ENCODE results near the gene MEDAG.
"Not testable (repeated sequence)": the region's sequence is repeated elsewhere in the genome, so short reads cannot be mapped to it uniquely, and the experiment has no call there.

Gene MEDAG

DNA sequence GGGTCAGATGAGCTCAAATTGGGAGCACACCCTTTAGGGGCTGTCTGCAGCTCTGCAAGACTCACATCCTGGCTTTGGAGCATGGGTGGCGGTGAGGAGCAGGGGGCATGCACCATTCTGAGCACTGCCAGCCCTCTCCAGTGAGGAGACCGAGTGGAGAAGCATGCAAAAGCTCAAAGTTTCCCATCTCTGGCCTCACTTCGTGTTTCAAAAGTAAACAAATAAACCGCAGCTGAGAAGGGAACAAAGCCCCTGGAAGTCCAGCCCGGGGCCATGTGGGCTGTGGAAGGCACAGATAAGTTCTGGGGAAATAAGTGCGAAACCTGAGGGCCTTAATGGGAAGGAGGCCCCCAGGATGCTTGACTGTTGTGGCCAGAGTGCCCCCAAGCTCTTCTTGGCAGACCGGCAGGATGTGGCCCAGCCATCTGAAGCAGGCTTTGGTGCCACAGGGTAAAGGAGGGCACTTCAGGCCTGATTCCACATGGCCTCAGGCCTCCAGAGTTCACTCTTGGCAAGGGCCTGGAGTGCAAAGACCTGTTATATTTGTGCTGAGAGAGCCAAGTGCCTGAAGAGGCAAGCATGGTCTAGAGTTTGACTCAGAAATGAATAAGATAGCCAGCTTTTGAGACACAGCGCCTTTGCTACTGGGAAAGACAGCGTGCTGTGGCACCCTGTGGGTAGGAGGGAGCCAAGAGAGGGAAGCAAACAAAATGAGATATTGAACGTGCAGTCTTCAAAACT lies 1.2 kb downstream of the MEDAG start:
- Histone ChIP-seq H3K4me1 (no peaks in the 10 kb centered on the region), H3K4me3 (no peak overlapping the region), H3K9me3 (no peaks in the 10 kb centered on the region), H3K27me3 (ENCODE audit: low read depth) (no peaks in the 10 kb centered on the region; the same call in 1 of the 2 replicates), H3K36me3 (replicated peaks) (no peaks in the 10 kb centered on the region)
- DNase-seq (ENCODE audit: low spot score in 2 of 2), result no peak
- in situ Hi-C loops (cut with MboI; ENCODE audit: low sequenced_read_pairs), result no loop called here

DNA sequence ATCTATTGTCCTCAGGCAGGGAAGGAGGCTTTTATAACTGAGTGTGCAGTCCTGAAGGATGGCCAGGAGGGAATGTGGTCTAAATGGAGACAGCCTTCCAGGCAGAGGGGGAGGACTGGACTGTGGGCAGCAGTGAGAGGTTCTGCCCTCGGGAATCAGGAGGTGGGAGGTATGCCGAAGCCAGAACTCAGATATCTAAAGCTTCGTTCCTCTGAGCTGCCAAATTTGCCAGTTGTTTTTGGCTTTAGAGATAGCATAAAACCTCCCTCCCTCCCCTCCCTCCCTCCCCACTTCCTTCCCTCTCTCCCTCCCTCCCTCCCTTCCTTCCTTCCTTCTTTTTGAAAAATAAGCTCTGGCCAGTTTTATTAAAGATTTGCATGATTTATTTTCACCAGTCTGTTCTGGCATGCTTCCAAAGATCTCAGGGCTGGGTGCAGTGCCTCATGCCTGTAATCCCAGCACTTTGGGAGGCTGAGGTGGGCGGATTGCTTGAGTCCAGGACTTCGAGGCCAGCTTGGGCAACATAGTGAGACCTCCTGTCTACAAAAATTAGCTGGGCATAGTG lies 2.4 kb downstream of the MEDAG start:
- Histone ChIP-seq H3K9me3 (no peaks in the 10 kb centered on the region), H3K4me1 (no peaks in the 10 kb centered on the region), H3K4me3 (no peak overlapping the region), H3K27me3 (ENCODE audit: low read depth) (no peaks in the 10 kb centered on the region; the same call in 1 of the 2 replicates), H3K36me3 (replicated peaks) (no peaks in the 10 kb centered on the region)
- DNase-seq (ENCODE audit: low spot score in 2 of 2), result no peak
- in situ Hi-C loops (cut with MboI; ENCODE audit: low sequenced_read_pairs), result no loop called here

DNA sequence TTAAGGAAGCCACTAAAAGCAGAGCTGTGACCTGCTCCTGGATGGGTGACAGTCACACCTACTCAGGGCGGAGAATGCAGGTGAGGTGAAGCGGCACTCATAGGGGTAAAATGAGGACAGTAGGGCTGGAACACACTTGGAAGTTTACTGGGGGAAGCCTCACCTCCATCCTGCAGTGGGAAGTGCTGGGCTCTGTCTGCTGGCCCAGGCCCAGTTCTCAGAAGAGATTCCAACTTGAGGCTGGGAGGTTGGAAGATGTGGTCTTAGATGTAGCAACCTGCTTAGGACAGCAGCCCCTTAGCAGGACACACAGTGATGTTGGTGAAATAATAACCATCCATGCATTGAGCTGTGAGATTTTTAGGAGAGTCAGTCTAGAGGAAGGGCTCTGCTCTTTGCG lies 4.6 kb downstream of the MEDAG start:
- H3K4me1 ChIP-seq, result no peaks in the 10 kb centered on the region
- in situ Hi-C loops (cut with MboI; ENCODE audit: low sequenced_read_pairs), result no loop called here

DNA sequence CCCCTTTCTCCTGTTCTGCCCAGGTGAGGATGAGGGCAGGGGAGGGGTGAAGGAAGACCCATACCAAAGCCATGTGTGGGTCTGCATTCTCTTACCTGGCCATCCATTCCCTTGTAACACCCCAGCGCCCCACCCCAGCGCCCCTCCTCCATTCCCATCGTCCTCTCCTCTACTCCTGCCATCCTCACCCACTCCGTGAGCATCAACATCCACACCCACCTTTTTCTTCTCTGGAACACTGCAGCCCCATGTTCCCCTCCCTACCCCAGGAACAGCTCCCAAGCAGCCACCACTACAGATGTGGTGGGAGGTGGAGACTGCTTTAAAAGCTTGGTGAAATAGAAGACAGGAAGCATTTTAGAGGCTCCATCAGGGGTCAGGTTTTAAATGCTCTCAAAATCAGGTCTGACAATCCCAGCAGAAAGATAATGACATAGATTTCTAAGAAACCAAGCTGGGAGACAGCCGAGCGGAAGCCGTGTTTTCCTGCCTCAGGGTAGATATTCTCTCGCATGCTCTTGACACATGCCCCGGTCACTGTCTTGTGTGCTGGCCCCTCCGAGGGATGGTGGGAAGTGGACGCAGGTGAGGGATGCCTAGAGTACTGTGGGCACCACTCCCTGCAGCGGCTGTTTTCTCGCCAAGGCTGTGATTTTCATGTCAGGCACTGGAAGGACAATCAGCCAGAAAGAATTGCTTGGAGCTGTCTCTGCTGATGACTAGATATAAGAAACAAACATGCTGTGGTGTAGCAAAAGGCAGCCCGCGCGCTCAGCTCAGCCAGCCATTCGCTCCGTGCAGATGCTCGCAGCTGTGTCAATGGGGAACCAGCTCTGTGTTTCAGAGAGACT lies 9.8 kb downstream of the MEDAG start:
- in situ Hi-C loops (cut with MboI; ENCODE audit: low sequenced_read_pairs), result no loop called here
- H3K4me1 ChIP-seq, result no peaks in the 10 kb centered on the region
- no peaks in the 10 kb centered on the region for H3K9me3 ChIP-seq
- H3K4me3 ChIP-seq, result no peak overlapping the region
- no peaks in the 10 kb centered on the region for H3K36me3 ChIP-seq (replicated peaks)
- DNase-seq (ENCODE audit: low spot score in 2 of 2), result no peak
- H3K27me3 ChIP-seq (ENCODE audit: low read depth), result peaks cover 14% of the 10 kb centered on the region; the same call in 1 of the 2 replicates

More for the DNA sequence above, 4.6 kb downstream of the MEDAG start:
- no peaks in the 10 kb centered on the region for H3K9me3 ChIP-seq
- no peak for DNase-seq (ENCODE audit: low spot score in 2 of 2)
- H3K36me3 ChIP-seq (replicated peaks), result no peaks in the 10 kb centered on the region
- H3K27me3 ChIP-seq (ENCODE audit: low read depth), result 0 out of 2 replicates have a peak, but pooled peaks cover 2% of the 10 kb centered on the region
- no peak overlapping the region for H3K4me3 ChIP-seq

DNA sequence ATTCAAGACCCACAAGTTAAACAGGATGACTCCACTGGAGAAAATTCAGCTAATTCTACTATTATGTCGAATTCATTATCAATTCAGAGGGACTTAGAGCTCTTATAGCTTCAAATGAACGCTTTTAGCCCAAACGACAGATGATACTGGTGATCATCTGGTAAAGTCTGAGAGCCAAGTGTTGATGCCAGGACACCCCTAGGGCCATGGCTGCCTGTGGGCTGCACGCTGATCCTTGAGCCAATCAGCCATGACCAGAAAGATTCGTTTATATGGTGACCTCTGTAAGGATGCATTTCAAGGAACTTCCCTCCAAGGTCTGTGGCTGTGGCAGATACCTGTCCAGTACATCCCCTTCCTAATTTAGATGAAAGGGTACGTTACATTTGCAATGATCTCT lies 10.9 kb downstream of the MEDAG start:
- Histone ChIP-seq H3K9me3 (no peaks in the 10 kb centered on the region), H3K36me3 (replicated peaks) (no peaks in the 10 kb centered on the region), H3K4me1 (no peaks in the 10 kb centered on the region), H3K4me3 (no peak overlapping the region), H3K27me3 (ENCODE audit: low read depth) (peaks cover 18% of the 10 kb centered on the region; the same call in 1 of the 2 replicates)
- DNase-seq (ENCODE audit: low spot score in 2 of 2), result no peak
- in situ Hi-C loops (cut with MboI; ENCODE audit: low sequenced_read_pairs), result no loop called here

DNA sequence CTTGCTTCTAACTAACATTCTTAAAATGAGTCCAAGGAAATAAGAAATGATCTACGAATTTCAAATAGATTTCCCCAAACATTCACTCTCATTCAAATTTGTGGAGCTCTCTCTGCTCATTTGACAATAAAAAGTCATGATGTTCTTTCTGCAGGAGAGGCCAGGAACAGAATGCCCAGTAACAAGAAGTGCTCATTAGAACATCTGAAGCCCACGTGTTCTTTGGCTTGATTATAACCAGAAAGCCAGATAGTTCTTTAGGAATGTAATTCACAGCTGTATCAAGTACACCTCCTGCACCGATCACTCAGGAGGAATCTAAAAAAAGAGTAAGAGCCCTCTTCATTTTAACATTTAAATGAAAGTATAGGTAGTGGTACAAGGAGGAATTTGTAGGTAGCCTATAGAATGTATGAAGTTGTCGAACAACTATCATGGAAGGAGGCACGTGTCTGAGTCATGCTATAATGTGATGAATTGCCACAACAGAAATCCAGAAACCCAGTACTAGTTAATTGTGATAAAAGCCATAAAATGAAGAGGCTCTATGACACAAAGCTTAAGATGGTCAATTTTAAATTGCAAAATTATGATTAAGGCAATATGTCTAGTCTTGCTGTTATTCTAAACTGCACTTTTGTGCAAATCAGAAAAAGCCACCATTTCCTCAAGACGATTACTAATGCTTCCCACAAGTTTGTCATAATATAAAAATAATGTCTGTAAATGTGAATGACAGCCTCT lies 12.8 kb downstream of the MEDAG start:
- in situ Hi-C loops (cut with MboI; ENCODE audit: low sequenced_read_pairs), result no loop called here
- no peaks in the 10 kb centered on the region for H3K36me3 ChIP-seq (replicated peaks)
- H3K27me3 ChIP-seq (ENCODE audit: low read depth), result peaks cover 18% of the 10 kb centered on the region; the same call in 1 of the 2 replicates
- DNase-seq (ENCODE audit: low spot score in 2 of 2), result no peak
- H3K4me3 ChIP-seq, result no peak overlapping the region
- no peaks in the 10 kb centered on the region for H3K9me3 ChIP-seq
- H3K4me1 ChIP-seq, result no peaks in the 10 kb centered on the region

DNA sequence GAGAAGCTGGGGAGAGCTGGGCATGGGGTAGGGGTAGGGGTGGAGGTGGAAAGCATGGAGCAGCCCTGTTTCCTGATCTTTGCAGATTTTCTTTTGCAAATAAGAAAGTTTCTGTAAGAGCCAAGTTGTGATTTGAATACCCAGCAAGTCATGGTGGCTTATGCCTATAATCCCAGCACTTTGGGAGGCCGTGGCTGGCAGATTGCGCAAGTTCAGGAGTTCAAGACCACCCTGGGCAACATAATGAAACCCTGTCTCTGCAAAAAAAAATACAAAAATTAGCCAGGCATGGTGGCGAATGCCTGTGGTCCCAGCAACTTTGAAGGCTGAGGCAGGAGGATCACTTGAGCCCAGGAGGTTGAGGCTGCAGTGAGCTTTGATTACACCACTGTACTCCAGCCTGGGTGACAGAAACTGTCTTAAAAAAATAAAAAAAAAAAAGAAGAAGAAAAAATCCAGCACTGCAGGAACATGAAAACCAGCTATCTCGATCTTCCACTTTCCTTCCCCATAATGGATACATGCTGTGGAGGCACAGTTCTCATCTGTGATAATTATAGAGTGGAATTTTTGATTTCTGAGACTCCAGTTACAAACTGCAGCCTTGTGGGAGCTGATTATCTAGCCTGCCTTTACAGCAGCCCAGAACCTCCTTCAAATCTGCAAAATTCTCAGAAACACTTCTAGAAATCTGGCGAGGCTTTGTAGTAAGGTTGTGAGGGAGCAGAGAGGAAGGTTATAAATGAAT lies 14.3 kb downstream of the MEDAG start:
- peaks cover 16% of the 10 kb centered on the region; the same call in 1 of the 2 replicates for H3K27me3 ChIP-seq (ENCODE audit: low read depth)
- in situ Hi-C loops (cut with MboI; ENCODE audit: low sequenced_read_pairs), result no loop called here
- no peaks in the 10 kb centered on the region for H3K36me3 ChIP-seq (replicated peaks)
- DNase-seq (ENCODE audit: low spot score in 2 of 2), result no peak
- peaks cover 7% of the 10 kb centered on the region for H3K4me1 ChIP-seq
- H3K9me3 ChIP-seq, result no peaks in the 10 kb centered on the region
- H3K4me3 ChIP-seq, result no peak overlapping the region

DNA sequence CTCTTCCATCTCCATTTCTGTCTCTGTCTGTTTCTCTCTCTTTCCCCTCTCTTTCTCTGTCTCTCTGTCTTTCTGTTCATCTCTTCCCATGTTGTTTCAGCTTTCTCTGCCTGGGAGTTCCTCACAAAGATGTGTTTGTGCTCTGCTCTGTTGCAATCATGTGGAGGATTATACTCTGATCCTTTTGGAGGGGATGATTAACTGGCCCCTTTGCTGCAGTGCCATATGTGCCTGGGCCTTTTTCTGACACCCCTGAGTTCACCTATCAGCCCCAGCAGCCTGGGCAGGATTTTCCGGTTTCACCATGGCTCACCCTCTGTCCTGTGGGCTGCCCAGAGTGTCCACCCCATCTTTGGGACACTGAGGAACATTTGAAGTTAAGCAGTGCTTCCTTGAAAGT lies 17.3 kb downstream of the MEDAG start:
- in situ Hi-C loops (cut with MboI; ENCODE audit: low sequenced_read_pairs), result no loop called here
- no peak for DNase-seq (ENCODE audit: low spot score in 2 of 2)

DNA sequence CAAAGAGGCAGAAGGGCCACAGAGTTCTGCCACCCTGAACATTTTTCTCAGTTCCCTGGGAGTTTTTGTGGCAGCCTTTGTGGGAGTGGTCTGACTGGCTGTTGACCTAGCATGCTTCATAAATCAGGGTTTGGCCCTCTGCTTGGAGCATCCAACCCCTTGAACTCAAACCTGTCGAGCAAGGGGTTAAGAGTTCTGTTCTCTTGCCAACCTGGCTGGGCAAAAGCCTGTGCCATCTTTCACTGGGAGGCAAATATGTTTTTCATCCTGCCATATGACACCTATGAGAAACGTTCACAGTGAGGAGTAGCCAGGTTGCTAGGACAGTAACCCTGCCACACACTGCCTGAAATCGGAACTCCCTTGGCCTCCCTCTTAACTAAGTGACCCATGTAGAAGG lies 18.6 kb downstream of the MEDAG start:
- in situ Hi-C loops (cut with MboI; ENCODE audit: low sequenced_read_pairs), result no loop called here
- Histone ChIP-seq H3K4me3 (no peak overlapping the region), H3K36me3 (replicated peaks) (no peaks in the 10 kb centered on the region), H3K27me3 (ENCODE audit: low read depth) (0 out of 2 replicates have a peak, but pooled peaks cover 4% of the 10 kb centered on the region), H3K4me1 (peaks cover 15% of the 10 kb centered on the region), H3K9me3 (no peaks in the 10 kb centered on the region)
- peak in 1 of 2 experiments; percentile 22 for DNase-seq (ENCODE audit: low spot score in 2 of 2)

More for the DNA sequence above, 17.3 kb downstream of the MEDAG start:
- Histone ChIP-seq H3K9me3 (no peaks in the 10 kb centered on the region), H3K36me3 (replicated peaks) (no peaks in the 10 kb centered on the region), H3K27me3 (ENCODE audit: low read depth) (peaks cover 7% of the 10 kb centered on the region; the same call in 1 of the 2 replicates), H3K4me1 (peaks cover 15% of the 10 kb centered on the region), H3K4me3 (no peak overlapping the region)

DNA sequence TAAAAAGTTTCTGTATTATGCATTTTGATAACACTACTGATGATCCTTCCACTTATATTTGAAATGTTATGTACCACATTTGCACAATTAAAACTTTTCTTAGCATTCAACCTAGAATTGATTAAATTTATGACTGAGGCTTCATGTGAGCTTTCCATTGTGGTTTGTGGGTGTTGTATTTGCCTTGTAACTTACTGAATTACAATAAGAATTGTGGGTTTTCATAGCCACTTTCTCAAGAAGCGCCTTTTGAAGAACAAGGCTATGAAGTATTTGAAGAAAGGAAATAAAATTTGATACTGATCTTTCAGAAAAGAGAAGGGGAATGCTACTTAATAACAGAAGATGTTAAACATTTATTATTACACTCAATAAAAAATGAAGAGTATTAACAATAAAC lies 19.4 kb downstream of the MEDAG start:
- Histone ChIP-seq H3K36me3 (replicated peaks) (no peaks in the 10 kb centered on the region), H3K4me3 (no peak overlapping the region), H3K4me1 (peaks cover 15% of the 10 kb centered on the region), H3K9me3 (no peaks in the 10 kb centered on the region), H3K27me3 (ENCODE audit: low read depth) (0 out of 2 replicates have a peak, but pooled peaks cover 4% of the 10 kb centered on the region)
- in situ Hi-C loops (cut with MboI; ENCODE audit: low sequenced_read_pairs), result no loop called here
- DNase-seq (ENCODE audit: low spot score in 2 of 2), result peak in 1 of 2 experiments; percentile 71

DNA sequence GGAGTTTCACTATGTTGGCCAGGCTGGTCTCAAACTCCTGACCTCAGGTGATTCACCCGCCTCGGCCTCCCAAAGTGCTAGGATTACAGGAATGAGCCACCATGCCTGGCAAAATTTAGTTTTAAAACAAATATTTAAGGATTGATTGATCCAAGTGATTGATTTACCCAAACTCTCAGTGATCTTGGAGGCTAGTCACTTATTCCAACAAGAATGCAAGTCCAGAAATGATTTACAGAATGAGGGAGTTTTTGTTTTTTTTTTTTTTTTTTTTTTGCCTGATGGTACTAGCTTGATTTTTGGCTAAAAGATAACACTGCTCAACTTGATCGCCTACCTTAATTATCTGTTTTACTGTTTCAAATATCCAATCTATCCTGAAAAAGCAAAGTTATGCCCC lies 20.7 kb downstream of the MEDAG start:
- in situ Hi-C loops (cut with MboI; ENCODE audit: low sequenced_read_pairs), result no loop called here
- no peak overlapping the region for H3K4me3 ChIP-seq
- H3K36me3 ChIP-seq (replicated peaks), result no peaks in the 10 kb centered on the region
- peaks cover 15% of the 10 kb centered on the region for H3K4me1 ChIP-seq
- H3K9me3 ChIP-seq, result no peaks in the 10 kb centered on the region
- H3K27me3 ChIP-seq (ENCODE audit: low read depth), result no peaks in the 10 kb centered on the region; the same call in 1 of the 2 replicates
- DNase-seq (ENCODE audit: low spot score in 2 of 2), result no peak

DNA sequence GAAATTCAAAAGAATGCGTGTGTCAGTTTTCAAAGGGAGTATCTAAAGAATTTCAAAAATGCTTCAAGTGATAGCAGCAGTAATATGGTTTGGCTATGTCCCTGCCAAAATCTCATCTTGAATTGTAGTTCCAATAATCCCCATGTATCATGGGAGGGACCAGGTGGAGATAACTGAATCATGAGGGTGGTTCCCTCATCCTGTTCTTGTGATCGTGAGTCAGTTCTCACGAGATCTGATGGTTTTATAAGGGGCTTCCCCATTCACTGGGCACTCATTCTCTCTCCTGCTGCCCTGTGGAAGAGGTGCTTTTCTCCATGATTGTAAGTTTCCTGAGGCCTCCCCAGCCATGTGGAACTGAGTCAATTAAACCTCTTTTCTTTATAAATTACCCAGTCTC lies 21.1 kb downstream of the MEDAG start:
- in situ Hi-C loops (cut with MboI; ENCODE audit: low sequenced_read_pairs); H3K27me3 ChIP-seq (ENCODE audit: low read depth); H3K36me3 ChIP-seq (replicated peaks); H3K9me3 ChIP-seq; DNase-seq (ENCODE audit: low spot score in 2 of 2); H3K4me3 ChIP-seq: not testable (repeated sequence)
- H3K4me1 ChIP-seq, result peaks cover 15% of the 10 kb centered on the region

DNA sequence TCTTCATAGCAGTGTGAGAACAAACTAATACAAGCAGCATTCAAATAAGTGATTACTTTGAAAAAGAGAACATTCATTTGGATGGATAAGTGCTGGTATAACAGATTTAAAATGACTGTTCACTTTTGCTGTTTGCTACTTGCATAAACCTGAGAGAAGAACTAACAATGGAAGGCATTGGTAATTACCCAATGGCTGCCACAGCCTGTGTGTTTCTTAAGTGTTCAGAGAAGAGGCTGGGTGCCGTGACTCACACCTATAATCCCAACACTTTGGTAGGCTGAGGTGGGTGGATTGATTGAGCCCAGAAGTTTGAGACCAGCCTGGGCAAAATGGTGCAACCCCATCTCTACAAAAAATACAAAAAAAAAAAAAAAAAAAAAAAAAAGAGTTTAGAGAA lies 21.5 kb downstream of the MEDAG start:
- in situ Hi-C loops (cut with MboI; ENCODE audit: low sequenced_read_pairs), result no loop called here
- no peak overlapping the region for H3K4me3 ChIP-seq
- DNase-seq (ENCODE audit: low spot score in 2 of 2), result no peak
- no peaks in the 10 kb centered on the region for H3K36me3 ChIP-seq (replicated peaks)
- no peaks in the 10 kb centered on the region; the same call in 1 of the 2 replicates for H3K27me3 ChIP-seq (ENCODE audit: low read depth)
- H3K4me1 ChIP-seq, result peaks cover 15% of the 10 kb centered on the region
- no peaks in the 10 kb centered on the region for H3K9me3 ChIP-seq
